GM21619 (cell line): ENCODE results near the gene OR2C1.

Source experiments
- ATAC-seq: cut with Tn5 transposase; IDR thresholded peaks from one replicate; pipeline ENCODE4 v1.9.1; 2021; ENCODE audit not compliant: unreplicated experiment

The OR2C1 gene

GRCh38 chr16:3389663-3390338, 34.1 kb downstream of the OR2C1 start:
- no peak for ATAC-seq

- ATAC-seq, result peak; percentile 31
Observed at GRCh38 chr16:3400446-3400778, 44.7 kb downstream of the OR2C1 start.

- ATAC-seq, result peak; percentile 95
Observed at GRCh38 chr16:3400779-3401688, 45.3 kb downstream of the OR2C1 start, which contains the start of the genes ZNF174 and ZSCAN32. TSS of gene ZNF174 (plus strand) at chr16:3401215. CDS start at chr16:3402005, 790 bp downstream. TSS of gene ZSCAN32 (minus strand) at chr16:3401004. CDS start at chr16:3397557, 3,447 bp downstream.

- no peak for ATAC-seq
Observed at GRCh38 chr16:3401719-3402397, 46.2 kb downstream of the OR2C1 start.
